ENCODE measurements around the gene MSH5.

The MSH5 gene

DNA sequence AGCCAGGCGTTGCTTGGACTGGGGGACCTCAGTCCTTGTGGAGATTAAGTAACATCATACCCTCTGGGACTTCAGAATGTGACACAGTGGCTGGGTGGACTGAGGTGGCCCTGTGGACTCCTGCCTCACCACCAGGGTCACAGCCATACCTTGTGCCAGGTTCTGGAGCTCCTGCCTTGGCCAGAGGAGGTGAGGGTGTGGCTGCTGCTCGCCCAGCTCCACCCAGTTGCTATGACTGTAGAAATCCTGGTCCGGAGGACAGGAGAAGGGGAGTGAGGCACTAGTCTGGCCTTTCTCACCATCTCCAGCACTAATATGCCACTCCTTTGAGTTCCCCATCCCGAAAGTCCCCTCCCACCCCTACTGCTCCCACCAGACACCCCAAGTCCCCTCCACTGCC is 35.4 kb downstream of the MSH5 start:
- H3K9ac ChIP-seq = peak overlapping the region in 8 of 11 experiments; percentile 1 to 61 (median 26); a peak in 7 of 22 replicates
- H3K27ac ChIP-seq = peak overlapping the region in 3 of 11 experiments; percentile 14 to 40 (median 35); a peak in 3 of 22 replicates
- peaks cover 0 to 29% (median 4%) of the 10 kb centered on the region in 11 experiments; a peak in 10 of 22 replicates for H4K20me1 ChIP-seq
- no peaks in the 10 kb centered on the region for H3K9me3 ChIP-seq (replicated peaks in 1 of 11)
- TF ChIP-seq Cebpa-rat (IDR thresholded peaks at IDR 0.05) = no peak
- H3K4me3 ChIP-seq = no peak overlapping the region
- peaks cover 23 to 29% (median 26%) of the 10 kb centered on the region in 11 experiments for H3K36me3 ChIP-seq
- H3K27me3 ChIP-seq = no peaks in the 10 kb centered on the region
- H3K4me1 ChIP-seq = peaks cover 45 to 68% (median 60%) of the 10 kb centered on the region in 10 experiments
- peak overlapping the region; percentile 41 to 87 (median 64); a peak in 19 of 22 replicates for H3K4me2 ChIP-seq

GRCh38 chr6:31775633-31776484 is 36.1 kb downstream of the MSH5 start:
- Histone ChIP-seq H3K27me3 (no peaks in the 10 kb centered on the region), H3K4me3 (no peak overlapping the region), H3K27ac (peak overlapping the region in 5 of 11 experiments; percentile 30 to 66 (median 54); a peak in 4 of 22 replicates), H3K9me3 (replicated peaks in 1 of 11) (no peaks in the 10 kb centered on the region), H3K36me3 (peaks cover 30 to 35% (median 33%) of the 10 kb centered on the region in 11 experiments), H3K4me1 (peaks cover 45 to 67% (median 60%) of the 10 kb centered on the region in 10 experiments), H4K20me1 (peaks cover 0 to 36% (median 6%) of the 10 kb centered on the region in 11 experiments; a peak in 10 of 22 replicates), H3K9ac (peak overlapping the region in 2 of 11 experiments; percentile 35 to 50; a peak in 2 of 22 replicates), H3K4me2 (peak overlapping the region in 10 of 11 experiments; percentile 51 to 90 (median 70); a peak in 16 of 22 replicates)
- TF ChIP-seq Cebpa-rat (IDR thresholded peaks at IDR 0.05) = no peak

DNA sequence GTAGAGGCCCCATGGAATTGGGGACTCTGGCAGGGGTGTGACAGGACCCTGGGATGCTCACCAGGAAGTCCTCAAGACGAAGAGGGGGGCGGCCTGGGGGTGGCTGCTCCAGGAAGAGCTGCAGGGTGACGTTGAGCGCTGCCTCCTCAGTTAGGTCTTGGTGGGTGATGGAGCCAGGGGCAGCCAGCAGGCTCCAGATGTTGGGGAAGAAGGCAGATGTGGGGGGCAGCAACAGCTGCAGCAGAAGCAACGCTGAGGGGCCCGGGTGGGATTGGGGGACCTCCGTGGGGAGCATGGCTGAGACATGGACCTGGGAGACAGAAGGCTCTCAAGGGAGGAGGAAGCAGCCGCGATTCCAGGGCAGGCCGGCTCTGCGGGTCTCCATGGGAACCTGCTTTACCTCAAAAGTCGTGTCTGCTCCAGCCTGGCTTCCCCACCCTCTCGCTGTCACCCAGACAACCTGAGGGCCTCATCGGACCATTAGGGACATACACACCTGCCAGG is 36.7 kb downstream of the MSH5 start:
- H3K27ac ChIP-seq = peak overlapping the region in 10 of 11 experiments; percentile 11 to 66 (median 38); a peak in 17 of 22 replicates
- H3K9me3 ChIP-seq (replicated peaks in 1 of 11) = no peaks in the 10 kb centered on the region
- TF ChIP-seq Cebpa-rat (IDR thresholded peaks at IDR 0.05) = no peak
- H3K4me1 ChIP-seq = peaks cover 45 to 65% (median 60%) of the 10 kb centered on the region in 10 experiments
- H3K4me3 ChIP-seq = peak overlapping the region in 2 of 10 experiments; percentile 16 to 36; a peak in 1 of 20 replicates
- H3K4me2 ChIP-seq = peak overlapping the region; percentile 51 to 90 (median 66)
- peak overlapping the region in 8 of 11 experiments; percentile 2 to 55 (median 42); a peak in 11 of 22 replicates for H3K9ac ChIP-seq
- no peaks in the 10 kb centered on the region for H3K27me3 ChIP-seq
- H4K20me1 ChIP-seq = peaks cover 0 to 42% (median 12%) of the 10 kb centered on the region in 11 experiments; a peak in 10 of 22 replicates
- H3K36me3 ChIP-seq = peaks cover 36 to 42% (median 40%) of the 10 kb centered on the region in 11 experiments

- TF ChIP-seq Cebpa-rat (IDR thresholded peaks at IDR 0.05) = no peak
- Histone ChIP-seq H3K27me3 (no peaks in the 10 kb centered on the region), H3K27ac (peak within 1 kb of the TSS in 10 of 11 experiments; percentile 18 to 66 (median 49); a peak in 20 of 22 replicates), H3K9ac (peak within 1 kb of the TSS in 10 of 11 experiments; percentile 2 to 55 (median 38); a peak in 17 of 22 replicates), H3K36me3 (peaks cover 42 to 48% (median 46%) of the 10 kb centered on the region in 11 experiments), H4K20me1 (peaks cover 0 to 48% (median 12%) of the 10 kb centered on the region in 11 experiments; a peak in 10 of 22 replicates), H3K4me2 (peak within 1 kb of the TSS; percentile 51 to 90 (median 66)), H3K4me3 (peak within 1 kb of the TSS in 2 of 10 experiments; percentile 16 to 36; a peak in 1 of 20 replicates), H3K9me3 (replicated peaks in 1 of 11) (no peaks in the 10 kb centered on the region), H3K4me1 (peaks cover 42 to 63% (median 57%) of the 10 kb centered on the region in 10 experiments)
These were observed 37.3 kb downstream of the MSH5 start, which contains the start of gene VWA7 for GRCh38 chr6:31776989-31777666. Gene VWA7 (minus strand): TSS chr6:31777328. CDS start chr6:31776779, 549 bp downstream.

GRCh38 chr6:31777667-31778050 is 37.9 kb downstream of the MSH5 start:
- Histone ChIP-seq H3K27ac (peak overlapping the region in 9 of 11 experiments; percentile 24 to 66 (median 53); a peak in 17 of 22 replicates), H3K27me3 (no peaks in the 10 kb centered on the region), H3K9ac (peak overlapping the region in 7 of 11 experiments; percentile 2 to 53 (median 38); a peak in 8 of 22 replicates), H3K9me3 (replicated peaks in 1 of 11) (no peaks in the 10 kb centered on the region), H4K20me1 (peaks cover 0 to 54% (median 15%) of the 10 kb centered on the region in 11 experiments; a peak in 10 of 22 replicates), H3K36me3 (peaks cover 48 to 53% (median 51%) of the 10 kb centered on the region in 11 experiments), H3K4me2 (peak overlapping the region; percentile 51 to 90 (median 66)), H3K4me3 (no peak overlapping the region), H3K4me1 (peaks cover 37 to 57% (median 51%) of the 10 kb centered on the region in 10 experiments)
- TF ChIP-seq Cebpa-rat (IDR thresholded peaks at IDR 0.05) = no peak

DNA sequence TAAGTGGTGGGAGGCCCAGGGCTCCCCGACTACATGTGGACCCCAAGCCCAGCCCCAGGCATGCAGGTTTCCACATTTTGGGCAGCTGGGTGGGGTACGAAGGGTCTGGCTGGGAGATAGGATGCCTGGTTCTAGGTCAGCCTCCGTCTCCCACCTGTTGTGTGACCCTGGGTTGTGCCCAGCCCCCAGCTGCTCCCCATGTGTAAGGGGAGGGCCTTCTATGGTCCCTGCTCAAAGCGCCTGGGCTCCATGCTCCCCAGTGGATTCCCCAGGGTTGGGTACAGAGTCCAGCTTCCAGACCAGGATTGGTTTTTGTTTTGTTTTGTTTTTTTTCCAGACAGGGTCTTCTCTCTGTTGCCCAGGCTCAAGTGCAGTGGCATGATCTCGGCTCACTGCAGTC is 38.4 kb downstream of the MSH5 start:
- peak overlapping the region in 6 of 11 experiments; percentile 30 to 66 (median 56); a peak in 9 of 22 replicates for H3K27ac ChIP-seq
- no peak for TF ChIP-seq Cebpa-rat (IDR thresholded peaks at IDR 0.05)
- H3K36me3 ChIP-seq = peaks cover 53 to 59% (median 57%) of the 10 kb centered on the region in 11 experiments
- peaks cover 0 to 59% (median 15%) of the 10 kb centered on the region in 11 experiments; a peak in 10 of 22 replicates for H4K20me1 ChIP-seq
- no peaks in the 10 kb centered on the region for H3K9me3 ChIP-seq (replicated peaks in 1 of 11)
- peaks cover 34 to 52% (median 46%) of the 10 kb centered on the region in 10 experiments for H3K4me1 ChIP-seq
- H3K27me3 ChIP-seq = no peaks in the 10 kb centered on the region
- peak overlapping the region in 1 of 11 experiments; percentile 2; a peak in 1 of 22 replicates for H3K9ac ChIP-seq
- H3K4me2 ChIP-seq = peak overlapping the region in 9 of 11 experiments; percentile 57 to 90 (median 66); a peak in 13 of 22 replicates
- no peak overlapping the region for H3K4me3 ChIP-seq

- Histone ChIP-seq H3K4me3 (no peak overlapping the region), H3K4me2 (no peak overlapping the region), H3K27me3 (no peaks in the 10 kb centered on the region), H3K27ac (no peak overlapping the region), H3K9me3 (replicated peaks in 1 of 11) (no peaks in the 10 kb centered on the region), H3K4me1 (peaks cover 34 to 48% (median 42%) of the 10 kb centered on the region in 10 experiments), H3K36me3 (peaks cover 62 to 69% (median 67%) of the 10 kb centered on the region in 11 experiments), H3K9ac (no peak overlapping the region), H4K20me1 (peaks cover 0 to 60% (median 16%) of the 10 kb centered on the region in 11 experiments; a peak in 10 of 22 replicates)
- no peak for TF ChIP-seq Cebpa-rat (IDR thresholded peaks at IDR 0.05)
These were observed 39.4 kb downstream of the MSH5 start for GRCh38 chr6:31778999-31779885.
